ENCODE measurements around the gene LBH. TPM values are rescaled to one million over a fixed set of nuclear protein-coding genes. Genes with fewer than 3 reads are reported as not detected.

LBH gene
- total RNA-seq, 1 donor from 2014 or later, result 74.7 TPM

GRCh38 chr2:30195016-30195415, 36.3 kb upstream of the LBH start:
- no peak overlapping the region for H3K4me3 Mint-ChIP-seq (ENCODE audit: unreplicated experiment)
- H3K27ac Mint-ChIP-seq (ENCODE audit: unreplicated experiment), result no peak overlapping the region
- H3K9me3 Mint-ChIP-seq (ENCODE audit: unreplicated experiment), result no peaks in the 10 kb centered on the region
- peaks cover 2% of the 10 kb centered on the region for H3K27me3 Mint-ChIP-seq (ENCODE audit: unreplicated experiment)
- H3K36me3 Mint-ChIP-seq (ENCODE audit: unreplicated experiment), result no peaks in the 10 kb centered on the region
- H3K4me1 Mint-ChIP-seq (ENCODE audit: unreplicated experiment), result no peaks in the 10 kb centered on the region
- no peak for TF ChIP-seq CTCF (IDR thresholded peaks at IDR 0.05)
- DNase-seq (ENCODE audit: extremely low spot score, unreplicated experiment), result no peak

GRCh38 chr2:30197570-30198192, 33.7 kb upstream of the LBH start:
- H3K4me3 Mint-ChIP-seq (ENCODE audit: unreplicated experiment), result no peak overlapping the region
- no peaks in the 10 kb centered on the region for H3K9me3 Mint-ChIP-seq (ENCODE audit: unreplicated experiment)
- peaks cover 2% of the 10 kb centered on the region for H3K27me3 Mint-ChIP-seq (ENCODE audit: unreplicated experiment)
- TF ChIP-seq CTCF (IDR thresholded peaks at IDR 0.05), result no peak
- no peaks in the 10 kb centered on the region for H3K4me1 Mint-ChIP-seq (ENCODE audit: unreplicated experiment)
- no peaks in the 10 kb centered on the region for H3K36me3 Mint-ChIP-seq (ENCODE audit: unreplicated experiment)
- DNase-seq (ENCODE audit: extremely low spot score, unreplicated experiment), result no peak
- H3K27ac Mint-ChIP-seq (ENCODE audit: unreplicated experiment), result no peak overlapping the region

- Mint-ChIP-seq H3K27me3 (ENCODE audit: unreplicated experiment) (peaks cover 13% of the 10 kb centered on the region), H3K9me3 (ENCODE audit: unreplicated experiment) (no peaks in the 10 kb centered on the region), H3K4me3 (ENCODE audit: unreplicated experiment) (no peak overlapping the region), H3K27ac (ENCODE audit: unreplicated experiment) (no peak overlapping the region), H3K36me3 (ENCODE audit: unreplicated experiment) (no peaks in the 10 kb centered on the region), H3K4me1 (ENCODE audit: unreplicated experiment) (peaks cover 4% of the 10 kb centered on the region)
- no peak for TF ChIP-seq CTCF (IDR thresholded peaks at IDR 0.05)
- no peak for DNase-seq (ENCODE audit: extremely low spot score, unreplicated experiment)
Observed at GRCh38 chr2:30201990-30202389, 29.3 kb upstream of the LBH start.

- H3K27me3 Mint-ChIP-seq (ENCODE audit: unreplicated experiment), result peaks cover 13% of the 10 kb centered on the region
- peaks cover 4% of the 10 kb centered on the region for H3K4me1 Mint-ChIP-seq (ENCODE audit: unreplicated experiment)
- no peak for DNase-seq (ENCODE audit: extremely low spot score, unreplicated experiment)
- H3K4me3 Mint-ChIP-seq (ENCODE audit: unreplicated experiment), result no peak overlapping the region
- H3K9me3 Mint-ChIP-seq (ENCODE audit: unreplicated experiment), result no peaks in the 10 kb centered on the region
- H3K36me3 Mint-ChIP-seq (ENCODE audit: unreplicated experiment), result no peaks in the 10 kb centered on the region
- TF ChIP-seq CTCF (IDR thresholded peaks at IDR 0.05), result no peak
- no peak overlapping the region for H3K27ac Mint-ChIP-seq (ENCODE audit: unreplicated experiment)
Observed at GRCh38 chr2:30203156-30203555, 28.2 kb upstream of the LBH start.

GRCh38 chr2:30204281-30204680, 27.1 kb upstream of the LBH start:
- Mint-ChIP-seq H3K27ac (ENCODE audit: unreplicated experiment) (no peak overlapping the region), H3K36me3 (ENCODE audit: unreplicated experiment) (no peaks in the 10 kb centered on the region), H3K4me3 (ENCODE audit: unreplicated experiment) (no peak overlapping the region), H3K4me1 (ENCODE audit: unreplicated experiment) (peaks cover 9% of the 10 kb centered on the region), H3K27me3 (ENCODE audit: unreplicated experiment) (peaks cover 13% of the 10 kb centered on the region), H3K9me3 (ENCODE audit: unreplicated experiment) (no peaks in the 10 kb centered on the region)
- no peak for DNase-seq (ENCODE audit: extremely low spot score, unreplicated experiment)
- no peak for TF ChIP-seq CTCF (IDR thresholded peaks at IDR 0.05)

All from osteocyte (in vitro differentiated cells).